GM21529 (cell line): Measurements from ENCODE around the gene B3GALT2.
"Not testable (repeated sequence)": the region's sequence is repeated elsewhere in the genome, so short reads cannot be mapped to it uniquely, and the experiment has no call there.

Experiments
- ATAC-seq: cut with Tn5 transposase; IDR thresholded peaks from one replicate; pipeline ENCODE4 v1.9.1; 2021; ENCODE audit not compliant: unreplicated experiment

Gene B3GALT2

DNA sequence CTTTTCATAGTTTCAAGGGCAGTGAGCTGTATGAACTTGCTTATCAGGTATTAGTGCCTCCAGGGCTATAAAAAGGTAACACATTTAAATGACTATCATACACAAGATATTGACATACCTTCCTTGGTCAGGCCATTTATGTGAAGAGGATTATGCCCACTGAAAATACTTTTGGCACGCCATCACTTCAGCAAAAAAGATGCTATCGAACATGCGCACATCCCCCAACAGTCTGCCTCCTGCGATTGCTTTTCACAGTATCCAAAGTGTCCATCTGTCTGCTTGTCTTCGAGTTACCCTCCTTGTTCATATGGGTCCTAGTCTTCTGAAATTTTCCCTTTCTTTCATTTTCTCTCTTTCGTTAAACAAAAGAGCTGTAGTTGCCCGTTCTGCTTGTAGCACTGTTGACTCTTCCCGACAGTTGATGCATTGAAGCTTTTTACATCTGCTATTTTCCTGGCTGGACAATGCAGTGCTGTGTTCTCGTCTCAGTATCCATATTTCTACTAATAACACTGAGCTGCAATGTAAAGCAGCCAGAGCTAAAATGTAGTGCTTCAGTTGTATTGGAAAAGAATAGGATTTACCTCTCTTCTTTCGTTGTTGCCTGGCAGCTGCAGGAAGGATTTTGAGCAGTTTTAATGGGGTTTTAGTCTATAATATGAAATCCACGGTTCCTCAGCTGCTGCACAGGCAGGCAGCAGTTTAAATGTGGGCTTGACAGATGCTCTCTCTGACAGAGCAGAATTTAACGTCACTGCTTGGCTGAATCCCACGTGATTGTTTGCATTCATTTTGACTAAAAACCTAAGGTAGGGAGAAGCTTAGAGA lies at the start of gene B3GALT2:
TSS of gene B3GALT2 (minus strand) at position 713 of the 831 bp plus-strand sequence. CDS start 5,051 bp downstream, outside the sequence.
- no peak for ATAC-seq

DNA sequence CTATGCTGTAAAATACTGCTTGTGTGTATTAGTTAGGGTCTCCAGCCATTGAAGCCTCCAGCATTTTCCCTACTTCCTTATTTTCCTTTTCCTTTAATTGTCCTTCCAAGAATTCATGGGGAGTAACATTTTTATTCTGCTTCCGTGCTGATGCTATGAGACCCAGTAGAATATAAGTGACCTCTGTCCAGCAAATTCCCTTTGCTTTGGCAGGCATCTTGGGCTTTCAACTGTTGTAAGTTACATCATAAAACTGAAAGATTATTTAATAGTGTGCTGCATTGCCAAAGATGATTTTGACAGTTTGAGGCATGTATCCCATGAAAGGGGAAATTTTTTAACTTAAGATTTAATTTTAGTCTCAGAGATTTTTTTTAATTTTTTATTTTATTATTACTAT lies 48.1 kb upstream of the B3GALT2 start:
- no peak for ATAC-seq

DNA sequence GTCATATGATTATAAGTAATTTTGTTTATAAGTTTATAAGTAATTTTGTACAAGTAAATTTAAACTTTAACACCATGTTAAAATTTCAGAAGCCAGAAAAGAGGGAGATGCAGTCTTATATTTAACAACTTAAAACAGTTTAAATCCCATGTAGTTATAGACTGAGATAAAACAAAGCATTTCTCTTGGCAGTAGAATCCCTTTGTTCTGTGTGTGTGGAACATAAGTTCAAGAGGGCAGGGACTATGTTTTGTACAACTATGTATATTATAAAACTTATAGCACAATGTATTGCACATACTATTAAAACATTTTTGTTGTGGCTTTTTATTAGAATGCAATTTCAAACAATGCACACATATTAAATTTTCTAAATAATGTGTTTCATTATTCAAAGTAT lies 44.7 kb upstream of the B3GALT2 start:
- not testable (repeated sequence) for ATAC-seq

DNA sequence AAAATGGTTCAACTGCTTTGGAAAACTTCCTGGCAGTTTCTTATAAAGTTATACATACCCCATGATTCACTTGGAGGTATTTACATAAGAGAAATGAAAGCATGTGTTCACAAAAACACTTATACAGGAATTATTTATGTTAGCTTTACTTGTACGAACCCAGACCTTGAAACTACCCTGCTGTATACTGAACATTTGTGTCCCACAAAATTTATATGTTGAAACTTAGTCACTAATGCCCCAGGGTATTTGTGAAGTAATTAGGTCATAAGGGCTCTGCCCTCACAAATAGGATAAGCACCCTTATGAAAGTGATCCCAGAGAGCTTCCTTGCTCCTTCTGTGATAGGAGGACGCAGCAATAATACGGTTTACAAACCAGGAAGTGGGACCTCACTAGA lies 42.7 kb upstream of the B3GALT2 start:
- no peak for ATAC-seq

DNA sequence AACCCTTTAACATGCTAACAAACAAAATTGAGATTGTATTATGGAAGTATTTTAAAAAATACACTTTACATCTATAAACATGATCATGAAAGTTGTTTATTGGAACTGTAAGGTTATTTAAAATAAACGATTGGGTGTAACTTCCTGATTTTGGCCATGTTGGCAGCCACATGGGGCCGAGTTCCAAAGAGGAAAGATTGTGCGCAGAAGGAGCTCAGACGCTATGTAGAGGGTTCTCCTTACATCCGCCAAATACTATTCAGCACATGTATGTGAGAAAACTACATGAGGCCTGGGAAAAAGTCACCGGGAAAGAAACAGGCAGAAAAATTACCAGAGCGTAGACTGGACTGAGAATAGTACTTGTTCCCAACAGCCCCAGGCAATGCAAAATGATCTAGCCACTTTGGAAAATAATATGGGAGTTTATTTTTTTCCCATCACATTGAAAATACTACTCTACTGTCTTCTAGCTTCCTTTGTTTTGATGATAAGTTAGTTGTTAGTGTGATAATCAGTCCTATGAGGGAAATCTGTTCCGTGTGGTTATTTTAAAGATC lies 35.7 kb upstream of the B3GALT2 start:
- no peak for ATAC-seq

DNA sequence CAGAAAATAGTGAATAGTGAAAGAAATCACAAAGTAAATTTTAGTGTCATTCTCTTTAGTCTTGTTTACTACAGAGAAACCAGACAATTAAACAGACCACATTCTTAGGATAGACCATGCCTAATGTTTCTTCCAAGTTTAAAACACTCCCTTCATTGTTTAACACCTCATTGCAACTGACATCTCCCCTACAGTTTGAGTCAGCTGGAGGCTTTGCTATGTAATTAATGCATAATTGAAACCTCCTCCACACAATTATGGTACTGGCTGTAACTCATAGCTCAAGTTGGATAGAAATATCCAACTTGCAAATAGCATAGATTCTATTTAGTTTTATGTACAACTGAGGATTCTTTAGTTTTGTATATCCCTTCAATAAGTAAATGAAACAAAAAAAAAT lies 35.2 kb upstream of the B3GALT2 start:
- ATAC-seq = no peak

DNA sequence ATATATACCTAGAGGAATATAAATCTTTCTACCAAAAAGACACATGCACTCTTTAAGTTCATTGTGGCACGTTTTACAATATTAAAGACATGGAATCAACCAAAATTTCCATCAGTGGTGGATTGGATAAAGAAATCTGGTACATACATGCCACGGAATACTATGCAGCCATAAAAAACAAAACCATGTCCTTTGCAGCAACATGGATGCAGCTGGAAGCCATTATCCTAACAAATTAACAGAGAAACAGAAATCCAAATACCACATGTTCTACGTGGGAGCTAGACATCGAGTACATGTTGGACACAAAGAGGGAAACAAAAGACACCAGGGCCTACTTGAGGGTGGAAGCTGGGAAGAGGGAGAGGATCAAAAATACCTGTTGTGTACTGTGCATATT lies 33.0 kb upstream of the B3GALT2 start:
- ATAC-seq = no peak

- peak; percentile 80 for ATAC-seq
Measured at GRCh38 chr1:193216920-193217319, 30.5 kb upstream of the B3GALT2 start.

- ATAC-seq = no peak
Measured at GRCh38 chr1:193213998-193214397, 27.6 kb upstream of the B3GALT2 start.

- ATAC-seq = no peak
Measured at GRCh38 chr1:193212637-193213036, 26.2 kb upstream of the B3GALT2 start.

- peak; percentile 90 for ATAC-seq
Measured at GRCh38 chr1:193211539-193211938, 25.1 kb upstream of the B3GALT2 start.

DNA sequence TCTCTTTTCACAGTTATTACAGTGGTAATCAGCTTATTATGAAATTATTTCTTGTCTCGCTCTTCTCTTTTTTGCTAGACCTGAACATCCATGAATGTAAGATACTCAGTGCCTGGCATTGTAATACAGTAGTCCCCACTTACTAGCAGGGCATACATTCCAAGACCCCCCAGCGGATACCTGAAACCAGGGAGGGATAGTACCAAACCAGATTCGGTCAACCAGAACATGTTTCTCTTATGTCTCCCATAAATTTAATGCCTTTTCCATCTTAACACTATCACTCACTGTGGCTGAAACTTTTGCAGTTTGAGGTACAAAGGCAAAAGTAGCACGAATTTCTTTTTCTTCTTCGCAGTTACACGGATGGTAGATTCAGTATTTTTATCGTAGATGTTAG lies 24.6 kb upstream of the B3GALT2 start:
- ATAC-seq = no peak

DNA sequence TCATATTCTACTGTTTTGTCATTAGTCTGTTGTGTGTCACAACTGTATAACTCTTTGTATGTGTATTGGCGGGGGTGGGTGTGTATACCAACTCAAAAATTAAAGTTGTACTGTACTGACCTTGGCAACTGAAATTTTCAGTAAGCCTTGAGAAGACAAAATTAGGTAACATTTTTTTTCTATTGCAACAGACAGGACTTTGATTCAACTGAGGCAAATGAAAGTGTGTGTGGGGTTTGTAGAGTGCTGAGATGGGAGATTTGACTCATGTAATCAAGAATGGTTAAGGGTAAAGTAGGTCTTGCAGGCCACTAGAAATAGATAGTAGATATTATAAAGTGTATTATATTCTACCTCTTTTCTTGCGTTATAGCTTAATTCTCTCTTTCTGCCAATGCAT lies 14.6 kb upstream of the B3GALT2 start:
- no peak for ATAC-seq

GRCh38 chr1:193199940-193200339 lies 13.5 kb upstream of the B3GALT2 start:
- ATAC-seq = no peak

- no peak for ATAC-seq
Measured at GRCh38 chr1:193192586-193192985, 6.2 kb upstream of the B3GALT2 start.

DNA sequence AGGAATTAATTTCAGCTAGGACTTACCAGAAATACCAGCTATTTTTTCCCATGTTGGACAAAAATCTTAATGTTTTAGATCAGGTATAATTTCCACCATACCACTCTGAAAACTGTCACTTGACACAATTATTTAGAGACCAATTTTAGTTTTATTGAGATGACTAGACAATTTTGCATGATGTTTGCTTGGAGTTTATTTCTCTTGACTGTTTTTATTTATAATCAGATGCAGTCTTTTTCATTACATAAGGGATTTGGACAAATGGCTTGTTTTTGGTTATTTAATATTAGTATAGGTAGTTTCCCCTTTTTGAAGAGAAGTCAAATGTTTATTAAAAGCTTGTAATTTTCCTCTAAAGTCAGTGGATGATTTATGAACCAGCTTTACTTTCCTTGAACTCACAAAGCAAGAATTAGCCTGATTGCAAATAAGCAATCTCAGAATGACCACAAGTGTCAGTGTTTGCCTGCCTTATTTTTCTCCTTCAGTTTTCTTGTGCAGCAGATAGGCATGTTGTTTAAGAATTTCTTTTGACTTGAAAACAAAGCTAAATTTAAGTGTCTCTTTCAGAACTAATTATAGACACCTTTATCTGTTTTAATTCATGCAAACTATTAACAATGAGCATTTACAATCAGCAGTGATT lies 3.8 kb upstream of the B3GALT2 start:
- no peak for ATAC-seq

GRCh38 chr1:193189442-193190095 lies 3.2 kb upstream of the B3GALT2 start:
- no peak for ATAC-seq

GRCh38 chr1:193188915-193189314 lies 2.5 kb upstream of the B3GALT2 start:
- not testable (repeated sequence) for ATAC-seq

DNA sequence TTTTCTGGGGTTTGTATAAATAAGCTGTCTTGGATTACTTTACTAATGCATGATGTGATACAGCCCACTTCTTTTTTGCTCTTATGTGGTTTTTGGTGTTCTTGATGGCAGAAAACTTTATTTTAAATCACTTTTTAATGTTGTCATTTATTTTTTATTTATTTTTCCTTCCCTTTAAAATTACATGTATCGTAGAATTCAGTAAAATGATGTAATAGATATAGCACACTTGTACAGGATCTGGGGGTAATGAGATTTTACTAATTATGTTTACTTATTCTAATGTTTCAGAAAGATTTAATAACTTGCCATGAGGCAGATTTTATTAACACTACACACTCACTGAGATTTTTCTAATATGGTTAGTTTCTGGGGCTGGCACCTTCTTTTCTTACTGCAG lies 701 bp upstream of the B3GALT2 start:
- ATAC-seq = no peak

DNA sequence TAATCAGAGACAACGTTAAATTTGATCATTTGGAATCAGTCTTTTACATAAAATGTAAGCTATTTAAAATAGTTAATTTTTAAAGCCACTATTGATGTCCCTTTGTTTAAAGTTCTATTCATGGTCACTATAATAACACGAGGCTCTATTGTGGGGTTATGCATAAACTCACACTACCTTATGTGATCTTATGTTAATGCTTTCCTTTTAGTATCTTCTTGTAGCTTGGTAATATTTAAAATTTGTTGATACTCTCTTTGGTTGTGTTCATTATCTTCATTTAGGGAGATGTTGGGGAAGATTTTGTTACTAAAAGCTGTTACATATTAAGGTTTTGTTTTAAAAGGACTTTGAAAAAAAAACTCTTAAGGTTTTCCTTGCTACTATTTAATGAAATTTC lies 1.2 kb downstream of the B3GALT2 start:
- no peak for ATAC-seq

- no peak for ATAC-seq
Measured at GRCh38 chr1:193184776-193185175, 1.6 kb downstream of the B3GALT2 start.
